ENCODE data around the gene TMPRSS4.

TMPRSS4 gene

DNA sequence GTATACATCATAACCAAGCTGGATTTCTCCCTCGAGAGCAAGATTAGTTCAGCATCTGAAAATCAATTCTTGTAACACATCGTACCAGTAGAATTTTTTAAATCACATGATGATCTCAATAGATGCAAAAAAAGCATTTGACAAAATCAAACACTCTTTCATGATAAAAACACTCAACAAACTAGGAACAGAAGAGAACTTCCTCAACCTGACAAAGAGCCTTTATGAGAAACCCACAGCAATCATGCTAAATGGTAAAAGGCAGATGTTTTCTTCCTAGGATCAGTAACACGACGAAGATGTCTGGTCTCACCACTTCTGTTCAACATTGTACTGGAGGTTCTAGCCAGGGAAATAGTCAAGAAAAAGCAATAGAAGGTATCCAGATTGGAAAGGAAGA lies 34.1 kb upstream of the TMPRSS4 start:
- DNase-seq (ENCODE audit: low read depth): no peak
- H3K4me3 ChIP-seq (ENCODE audit: low read depth, low read length): no peak overlapping the region
- TF ChIP-seq POLR2A (IDR thresholded peaks at IDR 0.05; ENCODE audit: extremely low read depth, insufficient read length) (no peak), MYC (IDR thresholded peaks at IDR 0.05; ENCODE audit: low read depth, low read length) (no peak)
- TF ChIP-seq, protein P1, sequence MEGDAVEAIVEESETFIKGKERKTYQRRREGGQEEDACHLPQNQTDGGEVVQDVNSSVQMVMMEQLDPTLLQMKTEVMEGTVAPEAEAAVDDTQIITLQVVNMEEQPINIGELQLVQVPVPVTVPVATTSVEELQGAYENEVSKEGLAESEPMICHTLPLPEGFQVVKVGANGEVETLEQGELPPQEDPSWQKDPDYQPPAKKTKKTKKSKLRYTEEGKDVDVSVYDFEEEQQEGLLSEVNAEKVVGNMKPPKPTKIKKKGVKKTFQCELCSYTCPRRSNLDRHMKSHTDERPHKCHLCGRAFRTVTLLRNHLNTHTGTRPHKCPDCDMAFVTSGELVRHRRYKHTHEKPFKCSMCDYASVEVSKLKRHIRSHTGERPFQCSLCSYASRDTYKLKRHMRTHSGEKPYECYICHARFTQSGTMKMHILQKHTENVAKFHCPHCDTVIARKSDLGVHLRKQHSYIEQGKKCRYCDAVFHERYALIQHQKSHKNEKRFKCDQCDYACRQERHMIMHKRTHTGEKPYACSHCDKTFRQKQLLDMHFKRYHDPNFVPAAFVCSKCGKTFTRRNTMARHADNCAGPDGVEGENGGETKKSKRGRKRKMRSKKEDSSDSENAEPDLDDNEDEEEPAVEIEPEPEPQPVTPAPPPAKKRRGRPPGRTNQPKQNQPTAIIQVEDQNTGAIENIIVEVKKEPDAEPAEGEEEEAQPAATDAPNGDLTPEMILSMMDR (IDR thresholded peaks at IDR 0.05; ENCODE audit: low read depth, low read length): no peak
- TF ChIP-seq, protein P2, sequence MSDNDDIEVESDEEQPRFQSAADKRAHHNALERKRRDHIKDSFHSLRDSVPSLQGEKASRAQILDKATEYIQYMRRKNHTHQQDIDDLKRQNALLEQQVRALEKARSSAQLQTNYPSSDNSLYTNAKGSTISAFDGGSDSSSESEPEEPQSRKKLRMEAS (IDR thresholded peaks at IDR 0.05; ENCODE audit: low read depth, low read length): no peak

DNA sequence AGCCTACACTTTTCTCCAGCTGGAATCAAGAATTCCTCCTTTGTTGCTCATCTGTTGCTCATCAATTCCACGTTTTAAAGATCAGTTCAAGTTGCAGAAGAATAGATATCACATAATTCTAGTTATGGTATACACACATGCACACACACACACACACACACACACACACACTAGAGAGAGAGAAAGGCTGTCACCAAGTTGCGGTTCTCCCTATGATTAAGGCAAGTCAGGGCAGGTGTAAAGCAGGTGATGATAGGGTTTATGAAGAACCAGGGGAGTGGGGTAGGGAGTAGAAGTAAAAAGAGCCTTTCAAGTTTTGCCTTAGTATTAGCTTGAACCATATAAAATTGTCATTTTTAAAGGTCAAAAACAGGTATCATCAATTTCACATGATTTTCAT lies 31.7 kb upstream of the TMPRSS4 start:
- no peak overlapping the region for H3K4me3 ChIP-seq (ENCODE audit: low read depth, low read length)
- no peak for DNase-seq (ENCODE audit: low read depth)
- TF ChIP-seq, protein P2 (IDR thresholded peaks at IDR 0.05; ENCODE audit: low read depth, low read length): no peak
- TF ChIP-seq, protein P1 (IDR thresholded peaks at IDR 0.05; ENCODE audit: low read depth, low read length): no peak
- no peak for TF ChIP-seq MYC (IDR thresholded peaks at IDR 0.05; ENCODE audit: low read depth, low read length)
- no peak for TF ChIP-seq POLR2A (IDR thresholded peaks at IDR 0.05; ENCODE audit: extremely low read depth, insufficient read length)

DNA sequence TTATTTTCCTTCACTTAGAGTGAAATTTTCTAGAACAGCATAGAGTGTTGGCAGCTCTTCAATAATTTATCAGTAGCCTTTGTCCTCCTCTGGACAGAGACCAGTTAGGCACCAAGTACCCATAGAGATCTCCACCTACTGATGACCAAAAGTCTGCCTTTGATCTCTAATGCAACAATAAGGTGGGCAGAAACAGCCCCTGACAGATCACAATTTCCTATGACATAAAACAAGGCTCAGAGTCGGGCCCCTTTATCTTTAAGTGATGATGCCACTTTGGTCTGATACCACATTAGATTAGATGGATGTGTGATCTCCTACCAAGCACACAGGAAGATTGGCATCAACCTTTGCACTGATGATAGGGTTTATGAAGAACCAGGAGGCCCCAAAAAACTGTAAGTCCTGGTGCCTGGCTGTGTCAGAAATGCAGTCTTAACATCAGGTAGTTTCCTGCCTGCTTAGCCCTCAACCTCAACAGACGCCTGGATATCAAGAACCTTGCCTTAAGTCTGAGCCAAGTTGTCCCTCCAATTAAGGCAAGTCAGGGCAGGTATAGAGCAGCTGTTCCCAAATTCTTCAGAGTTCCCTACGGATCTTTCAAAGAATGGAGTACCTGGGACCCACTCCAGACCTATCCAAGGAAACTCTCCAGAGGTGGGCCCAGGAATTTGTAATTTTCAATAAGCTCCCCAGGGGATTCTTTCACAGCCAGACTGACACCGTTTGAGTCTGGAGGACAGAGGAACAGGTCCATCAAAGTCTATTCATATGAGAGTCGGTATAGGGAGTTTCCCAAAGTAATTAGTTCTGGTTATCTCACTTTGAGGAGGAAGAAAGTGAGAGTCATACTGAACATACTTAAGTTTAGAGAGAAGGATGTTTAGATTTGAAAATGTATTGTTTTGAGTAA lies 30.6 kb upstream of the TMPRSS4 start:
- no peak for TF ChIP-seq POLR2A (IDR thresholded peaks at IDR 0.05; ENCODE audit: extremely low read depth, insufficient read length)
- TF ChIP-seq, protein P2 (IDR thresholded peaks at IDR 0.05; ENCODE audit: low read depth, low read length): no peak
- TF ChIP-seq, protein P1 (IDR thresholded peaks at IDR 0.05; ENCODE audit: low read depth, low read length): no peak
- no peak for DNase-seq (ENCODE audit: low read depth)
- H3K4me3 ChIP-seq (ENCODE audit: low read depth, low read length): no peak overlapping the region

DNA sequence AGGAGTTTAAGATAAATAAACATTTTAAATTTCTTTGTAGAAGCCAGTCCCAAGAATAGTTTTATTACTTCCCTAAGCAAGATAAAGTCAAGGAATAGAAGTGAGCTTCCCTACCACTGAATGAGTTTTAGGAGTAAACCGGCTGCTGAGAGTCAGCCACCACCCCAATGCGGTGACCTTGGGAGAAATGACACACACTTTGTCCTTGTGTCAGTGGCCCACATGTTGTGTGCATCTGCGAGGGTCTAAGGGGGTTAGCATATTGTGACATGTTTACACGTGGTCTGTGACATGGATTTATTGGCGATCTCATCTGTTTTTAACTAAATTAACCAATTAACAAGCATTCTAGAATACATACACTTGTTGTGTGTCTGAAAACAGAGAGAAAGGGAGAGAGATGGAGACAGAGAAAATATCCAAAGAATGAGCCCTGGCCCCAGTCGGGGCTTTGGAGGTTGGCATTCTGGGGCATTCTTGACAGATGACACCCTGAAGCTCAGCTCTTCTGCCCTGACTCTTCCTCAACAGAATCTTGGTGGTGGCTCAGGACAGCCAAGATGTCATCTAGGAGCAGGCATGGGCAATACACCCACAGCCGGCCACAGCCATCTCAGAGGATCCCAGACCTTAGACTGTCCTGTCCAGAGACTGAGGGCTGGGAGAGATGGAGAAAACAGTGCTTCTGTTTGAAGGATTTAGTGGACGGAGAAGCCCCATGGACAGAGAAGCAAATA lies 29.7 kb upstream of the TMPRSS4 start:
- H3K4me3 ChIP-seq (ENCODE audit: low read depth, low read length): no peak overlapping the region
- DNase-seq (ENCODE audit: low read depth): no peak
- TF ChIP-seq, protein P1 (IDR thresholded peaks at IDR 0.05; ENCODE audit: low read depth, low read length): no peak
- TF ChIP-seq, protein P2 (IDR thresholded peaks at IDR 0.05; ENCODE audit: low read depth, low read length): no peak
- TF ChIP-seq MYC (IDR thresholded peaks at IDR 0.05; ENCODE audit: low read depth, low read length) (no peak), POLR2A (IDR thresholded peaks at IDR 0.05; ENCODE audit: extremely low read depth, insufficient read length) (no peak)

DNA sequence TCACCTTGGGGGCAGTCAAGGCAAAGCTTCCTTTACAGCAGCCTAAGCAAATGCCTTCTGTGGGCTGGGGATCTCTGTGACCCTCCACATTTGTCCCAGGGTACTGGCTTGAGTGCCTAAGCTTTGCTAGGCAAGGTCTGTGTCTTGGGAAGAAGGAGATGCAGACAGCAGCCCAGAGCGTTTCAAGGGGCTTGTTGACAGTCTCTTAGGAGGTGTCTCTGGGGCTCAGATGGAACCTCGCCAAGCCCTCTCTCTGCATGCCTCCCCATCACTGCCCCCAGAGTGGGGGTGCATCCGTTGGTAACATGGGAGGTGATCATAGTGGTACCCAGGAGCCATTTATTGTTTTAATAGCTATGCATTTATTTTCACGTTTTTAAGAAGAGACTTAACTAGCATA lies 29.1 kb upstream of the TMPRSS4 start:
- no peak overlapping the region for H3K4me3 ChIP-seq (ENCODE audit: low read depth, low read length)
- TF ChIP-seq MYC (IDR thresholded peaks at IDR 0.05; ENCODE audit: low read depth, low read length) (no peak), POLR2A (IDR thresholded peaks at IDR 0.05; ENCODE audit: extremely low read depth, insufficient read length) (no peak)
- TF ChIP-seq, protein P2 (IDR thresholded peaks at IDR 0.05; ENCODE audit: low read depth, low read length): no peak
- TF ChIP-seq, protein P1 (IDR thresholded peaks at IDR 0.05; ENCODE audit: low read depth, low read length): no peak
- DNase-seq (ENCODE audit: low read depth): no peak
